Fibroblast of pulmonary artery (primary cell): ENCODE results near the gene MTCH2.
A peak's percentile ranks its signal among the peaks of the same experiment; 100 is the strongest.

Source experiments
- DNase-seq: peaks from one replicate; pipeline ENCODE4 v3.0.0-alpha.2; 2010; ENCODE audit warnings: low read depth
- H3K4me3 ChIP-seq: replicated peaks from 2 replicates; pipeline ENCODE4 v1.5.1; 2011; ENCODE audit warnings: low read depth, mild to moderate bottlenecking, control low read depth, low read length, moderate library complexity
- TF ChIP-seq, protein P1 (sequence below): IDR thresholded peaks from 2 replicates; pipeline ENCODE4 v1.5.1; 2011; ENCODE audit warnings: mild to moderate bottlenecking, control low read depth, low read length, inconsistent platforms; ENCODE audit errors: missing control alignments

MTCH2 gene

DNA sequence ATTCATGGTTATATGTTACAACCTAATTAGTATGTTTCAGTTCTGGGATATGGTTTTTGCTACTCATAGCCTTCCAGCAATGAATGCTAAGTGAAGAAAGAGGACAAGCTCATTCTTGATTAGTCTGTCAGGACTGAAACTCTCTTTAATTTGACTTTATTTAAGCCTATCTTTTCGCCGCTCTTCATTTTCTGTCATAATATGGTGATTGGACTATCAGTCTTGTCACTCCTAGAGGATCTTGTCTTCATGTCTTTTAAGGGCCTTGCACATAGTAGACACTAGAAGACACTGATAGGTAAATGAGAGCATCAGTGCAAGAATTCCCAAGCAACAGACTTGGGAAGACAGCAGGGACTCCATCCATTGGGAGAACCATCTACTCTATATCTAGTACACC lies 18.9 kb upstream of the MTCH2 start:
- H3K4me3 ChIP-seq, result no peak overlapping the region
- TF ChIP-seq, protein P1, sequence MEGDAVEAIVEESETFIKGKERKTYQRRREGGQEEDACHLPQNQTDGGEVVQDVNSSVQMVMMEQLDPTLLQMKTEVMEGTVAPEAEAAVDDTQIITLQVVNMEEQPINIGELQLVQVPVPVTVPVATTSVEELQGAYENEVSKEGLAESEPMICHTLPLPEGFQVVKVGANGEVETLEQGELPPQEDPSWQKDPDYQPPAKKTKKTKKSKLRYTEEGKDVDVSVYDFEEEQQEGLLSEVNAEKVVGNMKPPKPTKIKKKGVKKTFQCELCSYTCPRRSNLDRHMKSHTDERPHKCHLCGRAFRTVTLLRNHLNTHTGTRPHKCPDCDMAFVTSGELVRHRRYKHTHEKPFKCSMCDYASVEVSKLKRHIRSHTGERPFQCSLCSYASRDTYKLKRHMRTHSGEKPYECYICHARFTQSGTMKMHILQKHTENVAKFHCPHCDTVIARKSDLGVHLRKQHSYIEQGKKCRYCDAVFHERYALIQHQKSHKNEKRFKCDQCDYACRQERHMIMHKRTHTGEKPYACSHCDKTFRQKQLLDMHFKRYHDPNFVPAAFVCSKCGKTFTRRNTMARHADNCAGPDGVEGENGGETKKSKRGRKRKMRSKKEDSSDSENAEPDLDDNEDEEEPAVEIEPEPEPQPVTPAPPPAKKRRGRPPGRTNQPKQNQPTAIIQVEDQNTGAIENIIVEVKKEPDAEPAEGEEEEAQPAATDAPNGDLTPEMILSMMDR, result no peak
- DNase-seq, result no peak

GRCh38 chr11:47659276-47659675 lies 16.9 kb upstream of the MTCH2 start:
- DNase-seq, result peak; percentile 25
- TF ChIP-seq, protein P1, result no peak
- H3K4me3 ChIP-seq, result no peak overlapping the region

GRCh38 chr11:47656260-47656885 lies 14.0 kb upstream of the MTCH2 start:
- TF ChIP-seq, protein P1, result no peak
- DNase-seq, result no peak
- no peak overlapping the region for H3K4me3 ChIP-seq

GRCh38 chr11:47651818-47652469 lies 9.6 kb upstream of the MTCH2 start:
- DNase-seq, result no peak
- TF ChIP-seq, protein P1, result no peak
- no peak overlapping the region for H3K4me3 ChIP-seq

DNA sequence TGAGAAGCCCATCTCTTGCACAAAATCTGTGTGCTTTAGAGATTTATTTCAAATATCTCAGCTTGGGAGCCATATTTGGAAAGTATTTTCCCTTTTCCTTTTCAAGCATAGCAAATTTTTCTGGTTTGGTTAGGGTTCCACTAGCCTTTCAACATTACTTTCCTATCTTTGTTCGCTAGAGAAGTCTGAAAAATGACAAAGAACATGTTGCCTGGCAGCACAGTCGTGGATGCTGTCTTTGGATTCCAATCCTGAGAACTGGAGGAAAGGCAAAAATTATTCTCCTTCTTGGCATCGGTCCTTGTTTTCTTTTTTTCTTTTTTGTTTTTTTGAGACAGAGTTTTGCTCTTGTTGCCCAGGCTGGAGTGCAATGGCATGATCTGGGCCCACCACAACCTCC lies 6.9 kb upstream of the MTCH2 start:
- no peak for DNase-seq
- no peak overlapping the region for H3K4me3 ChIP-seq
- TF ChIP-seq, protein P1, result no peak

DNA sequence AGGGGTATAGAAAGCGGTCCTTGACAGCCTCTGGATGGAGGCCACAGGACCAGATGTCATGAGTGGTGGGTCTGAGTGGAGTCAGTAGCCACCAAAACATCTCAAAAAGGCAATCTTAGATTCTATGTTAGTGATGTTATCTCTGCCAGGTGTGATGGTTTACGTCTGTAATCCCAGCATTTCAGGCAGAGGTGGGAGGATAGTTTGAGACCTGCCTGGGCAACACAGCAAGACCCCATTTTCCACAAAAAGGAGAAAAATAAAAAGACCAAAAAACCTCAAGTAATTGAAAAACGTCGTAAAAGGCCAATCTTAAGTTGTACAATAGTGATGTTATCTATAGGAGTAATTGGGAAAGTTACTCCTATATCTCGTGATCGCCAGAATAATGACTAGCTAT lies 3.7 kb upstream of the MTCH2 start:
- no peak overlapping the region for H3K4me3 ChIP-seq
- DNase-seq, result no peak
- TF ChIP-seq, protein P1, result no peak

GRCh38 chr11:47645500-47645899 lies 3.1 kb upstream of the MTCH2 start:
- H3K4me3 ChIP-seq, result no peak overlapping the region
- no peak for DNase-seq
- TF ChIP-seq, protein P1, result no peak
